GM18499 (cell line): Measurements from ENCODE around the gene GGTA1.
"Not testable (repeated sequence)": the region's sequence is repeated elsewhere in the genome, so short reads cannot be mapped to it uniquely, and the experiment has no call there.

Source experiments
- ATAC-seq: cut with Tn5 transposase; IDR thresholded peaks from one replicate; pipeline ENCODE4 v1.9.1; 2021; ENCODE audit warnings: moderate number of reproducible peaks; ENCODE audit not compliant: insufficient read depth, unreplicated experiment

GGTA1 gene

GRCh38 chr9:121463026-121463807 lies 36.4 kb downstream of the GGTA1 start:
- no peak for ATAC-seq

- no peak for ATAC-seq
Measured at GRCh38 chr9:121459513-121459912, 40.1 kb downstream of the GGTA1 start.

- not testable (repeated sequence) for ATAC-seq
Measured at GRCh38 chr9:121458449-121458848, 41.2 kb downstream of the GGTA1 start.

GRCh38 chr9:121455527-121456239 lies 44.0 kb downstream of the GGTA1 start:
- ATAC-seq: no peak

GRCh38 chr9:121454972-121455371 lies 44.7 kb downstream of the GGTA1 start:
- ATAC-seq: no peak

GRCh38 chr9:121453232-121453892 lies 46.3 kb downstream of the GGTA1 start:
- no peak for ATAC-seq

- ATAC-seq: no peak
Measured at GRCh38 chr9:121452085-121452484, 47.6 kb downstream of the GGTA1 start.

GRCh38 chr9:121451586-121451985 lies 48.1 kb downstream of the GGTA1 start:
- no peak for ATAC-seq

- ATAC-seq: no peak
Measured at GRCh38 chr9:121450241-121450640, 49.4 kb downstream of the GGTA1 start.

GRCh38 chr9:121449786-121450185 lies 49.9 kb downstream of the GGTA1 start:
- ATAC-seq: no peak

GRCh38 chr9:121447321-121447834 lies 52.3 kb downstream of the GGTA1 start:
- no peak for ATAC-seq

- no peak for ATAC-seq
Measured at GRCh38 chr9:121445986-121446385, 53.7 kb downstream of the GGTA1 start.

- ATAC-seq: no peak
Measured at GRCh38 chr9:121443981-121444380, 55.7 kb downstream of the GGTA1 start.

GRCh38 chr9:121441165-121441564 lies 58.5 kb downstream of the GGTA1 start:
- no peak for ATAC-seq

- ATAC-seq: no peak
Measured at GRCh38 chr9:121439711-121440664, 59.7 kb downstream of the GGTA1 start.

GRCh38 chr9:121439016-121439415 lies 60.6 kb downstream of the GGTA1 start:
- ATAC-seq: no peak

- ATAC-seq: no peak
Measured at GRCh38 chr9:121437891-121438290, 61.8 kb downstream of the GGTA1 start.

GRCh38 chr9:121437046-121437445 lies 62.6 kb downstream of the GGTA1 start:
- ATAC-seq: not testable (repeated sequence)

- ATAC-seq: no peak
Measured at GRCh38 chr9:121434969-121435368, 64.7 kb downstream of the GGTA1 start.

- no peak for ATAC-seq
Measured at GRCh38 chr9:121427899-121428298, 71.7 kb downstream of the GGTA1 start.
